CD8-positive, alpha-beta memory T cell (primary cell): Measurements from ENCODE around the gene INIP. TPM values are rescaled to one million over a fixed set of nuclear protein-coding genes. Genes with fewer than 3 reads are reported as not detected.
"Not testable (repeated sequence)": the region's sequence is repeated elsewhere in the genome, so short reads cannot be mapped to it uniquely, and the experiment has no call there.

Experiments
- CTCF ChIA-PET: fragments of 350-600 bp; sonication (Branson Sonifier 250); formaldehyde crosslinking; loops from one replicate; lab custom pipeline; 2021; ENCODE audit warnings: antibody characterized with exemption; lab: Charles Lee
- POLR2A ChIA-PET: fragments of 350-600 bp; sonication (Branson Sonifier 250); formaldehyde crosslinking; loops from one replicate; lab custom pipeline; 2021; ENCODE audit warnings: antibody characterized with exemption; lab: Charles Lee
- DNase-seq, 5 donors: peaks; one replicate each; pipeline versions ENCODE4 v3.0.0 to v3.0.0-alpha.2; 2020 to 2022; ENCODE audit warnings: mixed read lengths in 1 of 5
- H3K27ac ChIP-seq: one replicate; pipeline ENCODE4 v1.7.0; 2013; ENCODE audit warnings: low read depth, mild to moderate bottlenecking, low read length, moderate library complexity
- H3K27me3 ChIP-seq: 2 replicates; pipeline ENCODE4 v1.7.0; 2013; ENCODE audit warnings: low read length, mild to moderate bottlenecking; ENCODE audit not compliant: insufficient read depth, poor library complexity, severe bottlenecking
- H3K36me3 ChIP-seq: 2 replicates; pipeline ENCODE4 v1.7.0; 2013; ENCODE audit warnings: mild to moderate bottlenecking, low read length, moderate library complexity; ENCODE audit not compliant: insufficient read depth
- H3K4me1 ChIP-seq: 2 replicates; pipeline ENCODE4 v1.7.0; 2013; ENCODE audit warnings: mild to moderate bottlenecking, low read length, moderate library complexity; ENCODE audit not compliant: insufficient read depth
- H3K4me3 ChIP-seq: 2 replicates; pipeline ENCODE4 v1.7.0; 2013; ENCODE audit warnings: mild to moderate bottlenecking, low read length
- H3K9me3 ChIP-seq: 2 replicates; pipeline ENCODE4 v1.7.0; 2013; ENCODE audit warnings: mild to moderate bottlenecking, low read length
- H3K27ac Mint-ChIP-seq, 8 donors: one replicate each; pipeline ENCODE4 v1.8.0; 2020 to 2021; ENCODE audit warnings: mixed read lengths in 8 of 8, mild to moderate bottlenecking in 6 of 8, inconsistent platforms in 3 of 8, moderate library complexity in 3 of 8
- H3K27me3 Mint-ChIP-seq, 2 donors: one replicate each; pipeline ENCODE4 v1.8.0; 2020 to 2021; ENCODE audit warnings: mixed read lengths in 2 of 2, mild to moderate bottlenecking in 1 of 2, moderate library complexity in 1 of 2
- H3K36me3 Mint-ChIP-seq, 3 donors: one replicate each; pipeline ENCODE4 v1.8.0; 2020 to 2021; ENCODE audit warnings: mixed read lengths in 3 of 3, inconsistent platforms in 1 of 3, mild to moderate bottlenecking in 1 of 3
- H3K4me1 Mint-ChIP-seq, 3 donors: one replicate each; pipeline ENCODE4 v1.8.0; 2020 to 2021; ENCODE audit warnings: mixed read lengths in 3 of 3, inconsistent platforms in 1 of 3, mild to moderate bottlenecking in 1 of 3
- H3K4me3 Mint-ChIP-seq, 7 donors: one replicate each; pipeline ENCODE4 v1.8.0; 2020 to 2021; ENCODE audit warnings: mixed read lengths in 7 of 7, mild to moderate bottlenecking in 6 of 7, moderate library complexity in 4 of 7, inconsistent platforms in 2 of 7
- H3K9me3 Mint-ChIP-seq, 5 donors: one replicate each; pipeline ENCODE4 v1.8.0; 2020 to 2022; ENCODE audit warnings: mixed read lengths in 5 of 5, mild to moderate bottlenecking in 3 of 5, moderate library complexity in 2 of 5, inconsistent platforms in 1 of 5
- polyA plus RNA-seq: library from polyadenylated mRNA; unstranded; fragments of 300-500 nt; fragmentation: Illumina TruSeq; gene quantifications from one replicate; pipeline ENCODE4 v1.2.3, GENCODE V29; 2021
- total RNA-seq, 2 experiments: library from RNA; stranded (reverse); gene quantifications; one replicate each; pipeline ENCODE4 v1.2.3, GENCODE V29; 2021

INIP gene
- total and polyA plus RNA-seq, 3 experiments from 2014 or later, result 40.2 to 47.9 (median 44.9) TPM

DNA sequence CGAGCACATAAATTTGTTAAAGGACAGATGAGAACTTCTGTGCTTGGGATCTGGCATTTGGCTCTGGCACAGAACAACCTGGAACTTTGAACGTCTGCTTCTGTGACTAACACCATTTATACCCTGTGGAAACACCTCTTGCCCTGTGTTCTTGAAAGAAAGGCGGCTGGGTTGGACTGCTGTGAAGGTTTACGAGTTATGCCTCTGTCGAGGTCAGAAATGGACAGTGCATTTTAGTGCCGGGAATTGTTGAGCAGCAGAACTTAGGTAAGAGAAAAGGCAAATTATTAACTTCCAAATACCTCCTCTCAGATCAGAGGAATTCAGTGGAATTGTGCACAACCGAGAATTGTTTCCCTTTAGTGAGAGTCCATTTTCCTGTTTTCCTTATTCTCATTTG is 14.1 kb upstream of the INIP start:
- Mint-ChIP-seq H3K9me3 (no peaks in the 10 kb centered on the region), H3K36me3 (no peaks in the 10 kb centered on the region), H3K4me3 (no peak overlapping the region), H3K27ac (no peak overlapping the region), H3K4me1 (peaks cover 8 to 9% (median 8%) of the 10 kb centered on the region in 3 donors), H3K27me3 (no peaks in the 10 kb centered on the region)
- no peak for DNase-seq
- Histone ChIP-seq H3K9me3 (no peaks in the 10 kb centered on the region), H3K36me3 (no peaks in the 10 kb centered on the region), H3K4me3 (no peak overlapping the region), H3K27me3 (no peaks in the 10 kb centered on the region), H3K27ac (no peak overlapping the region), H3K4me1 (no peaks in the 10 kb centered on the region)
- POLR2A ChIA-PET, result no interaction called here
- CTCF ChIA-PET, result interaction anchor here (1.7 kb wide), 1 partner anchor 61 kb away, joined by 4 read pairs; no protein-coding TSS in a partner anchor

DNA sequence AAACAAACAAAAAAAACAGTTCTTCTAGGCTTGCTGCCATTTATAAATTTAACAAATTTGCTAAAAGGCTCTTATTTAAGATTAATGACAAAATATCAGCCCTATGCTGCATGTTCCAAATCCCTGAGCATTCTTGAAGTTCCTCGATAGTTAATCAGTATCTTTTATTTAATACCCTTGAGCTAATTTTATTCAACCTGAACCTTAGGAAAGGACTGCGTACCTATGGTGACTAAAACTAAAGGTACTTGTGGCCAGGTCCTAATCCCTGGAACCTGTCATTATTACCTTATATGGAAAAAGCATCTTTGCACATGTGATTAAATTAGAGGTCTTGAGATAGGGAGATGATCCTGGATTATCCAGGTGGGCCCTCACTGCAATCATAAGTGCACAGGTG is 10.5 kb upstream of the INIP start:
- no peaks in the 10 kb centered on the region for H3K4me1 Mint-ChIP-seq
- H3K27ac Mint-ChIP-seq, result no peak overlapping the region
- Histone ChIP-seq H3K9me3 (no peaks in the 10 kb centered on the region), H3K27me3 (no peaks in the 10 kb centered on the region), H3K4me3 (no peak overlapping the region), H3K27ac (no peak overlapping the region), H3K36me3 (no peaks in the 10 kb centered on the region), H3K4me1 (no peaks in the 10 kb centered on the region)
- H3K36me3 Mint-ChIP-seq, result no peaks in the 10 kb centered on the region
- no peak overlapping the region for H3K4me3 Mint-ChIP-seq
- no peak for DNase-seq
- H3K9me3 Mint-ChIP-seq, result no peaks in the 10 kb centered on the region
- CTCF ChIA-PET, result interaction anchor here (0.7 to 1.3 kb wide), 2 partner anchors 9 to 1837 kb away, joined by 3 to 5 read pairs; no protein-coding TSS in a partner anchor
- POLR2A ChIA-PET, result no interaction called here
- H3K27me3 Mint-ChIP-seq, result no peaks in the 10 kb centered on the region

DNA sequence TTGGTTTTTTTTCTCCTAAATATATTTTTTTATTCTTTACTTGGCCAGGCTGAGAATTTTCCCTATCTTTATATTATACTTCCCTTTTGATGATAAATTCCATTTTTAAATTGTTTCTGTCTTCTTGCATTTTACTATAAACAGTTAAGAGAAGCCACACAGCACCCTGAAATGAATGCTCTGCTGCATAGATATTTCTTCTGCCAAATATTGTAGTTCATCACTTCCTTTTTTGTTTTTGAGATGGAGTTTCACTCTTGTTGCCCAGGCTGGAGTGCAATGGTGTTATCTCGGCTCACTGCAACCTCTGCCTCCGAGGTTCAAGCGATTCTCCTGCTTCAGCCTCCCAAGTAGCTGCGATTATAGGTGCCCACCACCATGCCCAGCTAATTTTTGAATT is 8.5 kb upstream of the INIP start:
- no peaks in the 10 kb centered on the region for H3K36me3 ChIP-seq
- H3K4me1 ChIP-seq, result no peaks in the 10 kb centered on the region
- H3K36me3 Mint-ChIP-seq, result no peaks in the 10 kb centered on the region
- H3K27ac Mint-ChIP-seq, result peak overlapping the region in 1 of 8 donors; percentile 43
- no peak overlapping the region for H3K27ac ChIP-seq
- ChIA-PET CTCF (no interaction called here), POLR2A (no interaction called here)
- no peak for DNase-seq
- H3K27me3 ChIP-seq, result no peaks in the 10 kb centered on the region
- H3K4me1 Mint-ChIP-seq, result no peaks in the 10 kb centered on the region
- no peak overlapping the region for H3K4me3 ChIP-seq
- H3K9me3 Mint-ChIP-seq, result no peaks in the 10 kb centered on the region
- H3K4me3 Mint-ChIP-seq, result no peak overlapping the region
- no peaks in the 10 kb centered on the region for H3K9me3 ChIP-seq
- H3K27me3 Mint-ChIP-seq, result no peaks in the 10 kb centered on the region

DNA sequence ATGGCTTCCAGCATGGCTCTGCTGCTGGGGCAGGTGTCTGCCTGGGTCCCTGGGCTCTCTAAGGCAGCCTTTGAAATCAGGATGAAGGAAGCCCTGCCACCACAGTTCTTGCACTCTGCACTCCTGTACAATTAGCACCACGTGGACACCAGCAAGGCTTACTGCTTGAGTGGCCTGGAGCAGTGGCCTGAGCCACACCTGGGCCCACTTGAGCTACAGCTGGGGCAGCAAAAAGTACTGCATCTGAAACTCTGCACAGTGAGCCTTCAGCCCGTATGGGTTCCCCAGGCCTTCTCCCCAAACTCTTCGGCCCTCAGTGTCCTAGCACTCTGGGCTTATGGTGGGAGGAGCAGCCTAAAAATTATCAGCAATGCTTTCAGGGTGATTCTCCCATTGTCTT is 8.0 kb upstream of the INIP start:
- POLR2A ChIA-PET, result no interaction called here
- H3K36me3 Mint-ChIP-seq, result no peaks in the 10 kb centered on the region
- no peak for DNase-seq
- no peak overlapping the region for H3K27ac Mint-ChIP-seq
- Histone ChIP-seq H3K4me1 (no peaks in the 10 kb centered on the region), H3K27me3 (no peaks in the 10 kb centered on the region), H3K4me3 (no peak overlapping the region), H3K36me3 (no peaks in the 10 kb centered on the region), H3K27ac (no peak overlapping the region), H3K9me3 (no peaks in the 10 kb centered on the region)
- H3K27me3 Mint-ChIP-seq, result no peaks in the 10 kb centered on the region
- no peak overlapping the region for H3K4me3 Mint-ChIP-seq
- CTCF ChIA-PET, result no interaction called here
- H3K4me1 Mint-ChIP-seq, result no peaks in the 10 kb centered on the region
- H3K9me3 Mint-ChIP-seq, result no peaks in the 10 kb centered on the region

DNA sequence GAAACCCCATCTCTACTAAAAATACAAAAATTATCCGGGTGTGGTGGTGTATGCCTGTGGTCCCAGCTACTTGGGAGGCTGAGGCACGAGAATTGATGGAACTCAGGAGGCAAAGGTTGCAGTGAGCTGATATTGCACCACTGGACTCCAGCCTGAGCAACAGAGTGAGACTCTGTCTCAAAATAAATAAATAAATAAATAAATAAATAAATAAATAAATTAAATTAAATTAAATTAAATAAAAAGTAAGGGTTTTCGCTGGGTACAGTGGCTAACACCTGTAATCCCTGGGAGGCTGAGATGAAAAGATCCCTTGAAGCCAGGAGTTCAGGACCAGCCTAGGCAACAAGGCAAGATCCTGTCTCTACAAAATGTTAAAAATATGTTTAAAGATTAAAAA is 4.8 kb upstream of the INIP start:
- CTCF ChIA-PET, POLR2A ChIA-PET: not testable (repeated sequence)

DNA sequence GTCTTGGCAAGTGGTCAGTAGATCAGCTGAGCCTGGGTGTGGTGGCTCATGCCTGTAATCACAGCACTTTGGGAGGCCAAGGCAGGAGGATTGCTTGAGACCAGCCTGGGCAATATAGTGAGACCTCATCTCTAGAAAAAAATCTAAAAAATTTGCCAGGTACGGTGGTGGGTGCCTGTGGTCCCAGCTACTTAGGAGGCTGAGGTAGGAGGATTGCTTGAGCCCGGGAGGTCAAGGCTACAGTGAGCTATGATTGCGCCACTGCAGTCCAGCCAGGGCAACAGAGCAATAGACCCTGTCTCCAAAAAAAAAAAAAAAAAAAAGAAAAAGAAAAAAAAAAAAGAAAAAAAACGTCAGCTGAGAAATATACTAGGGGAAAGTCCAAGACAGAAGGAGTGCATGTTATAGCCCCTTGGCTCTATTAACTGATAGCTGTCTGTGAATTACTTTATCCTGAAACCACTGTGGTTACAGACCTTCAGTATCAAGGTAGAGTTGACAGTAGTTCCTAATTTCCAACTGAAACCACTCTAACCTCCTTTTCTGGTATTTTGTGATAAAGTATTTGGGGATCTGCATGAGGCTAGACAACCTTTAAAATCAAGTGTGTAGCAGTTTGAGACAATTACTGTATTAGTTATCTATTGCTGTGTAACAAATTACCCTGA is 2.3 kb upstream of the INIP start:
- H3K27me3 ChIP-seq, result no peaks in the 10 kb centered on the region
- DNase-seq, result no peak
- no peaks in the 10 kb centered on the region for H3K9me3 Mint-ChIP-seq
- peak overlapping the region in 2 of 8 donors; percentile 23 to 91 for H3K27ac Mint-ChIP-seq
- H3K27me3 Mint-ChIP-seq, result no peaks in the 10 kb centered on the region
- H3K36me3 Mint-ChIP-seq, result peaks cover 0 to 9% (median 0%) of the 10 kb centered on the region in 3 donors
- H3K4me3 ChIP-seq, result no peak overlapping the region
- peaks cover 13% of the 10 kb centered on the region for H3K4me1 ChIP-seq
- POLR2A ChIA-PET, result interaction anchor here (0.6 kb wide), 2 partner anchors 455 to 690 kb away, joined by 3 to 6 read pairs; partner anchors contain the start of genes C9orf43 and POLE3
- no peak overlapping the region for H3K27ac ChIP-seq
- no peaks in the 10 kb centered on the region for H3K9me3 ChIP-seq
- no peak overlapping the region for H3K4me3 Mint-ChIP-seq
- H3K4me1 Mint-ChIP-seq, result peaks cover 14 to 26% (median 16%) of the 10 kb centered on the region in 3 donors
- no peaks in the 10 kb centered on the region for H3K36me3 ChIP-seq
- CTCF ChIA-PET, result interaction anchor here (0.7 to 1.5 kb wide), 4 partner anchors 8 to 277 kb away, joined by 3 to 5 read pairs (median 3); no protein-coding TSS in a partner anchor

More for the DNA sequence above, 4.8 kb upstream of the INIP start:
- H3K4me1 Mint-ChIP-seq, H3K4me3 ChIP-seq, H3K36me3 Mint-ChIP-seq, H3K9me3 ChIP-seq, H3K27me3 Mint-ChIP-seq, H3K27ac ChIP-seq, H3K4me1 ChIP-seq, H3K27ac Mint-ChIP-seq, DNase-seq, H3K36me3 ChIP-seq, H3K4me3 Mint-ChIP-seq, H3K27me3 ChIP-seq, H3K9me3 Mint-ChIP-seq: not testable (repeated sequence)

DNA sequence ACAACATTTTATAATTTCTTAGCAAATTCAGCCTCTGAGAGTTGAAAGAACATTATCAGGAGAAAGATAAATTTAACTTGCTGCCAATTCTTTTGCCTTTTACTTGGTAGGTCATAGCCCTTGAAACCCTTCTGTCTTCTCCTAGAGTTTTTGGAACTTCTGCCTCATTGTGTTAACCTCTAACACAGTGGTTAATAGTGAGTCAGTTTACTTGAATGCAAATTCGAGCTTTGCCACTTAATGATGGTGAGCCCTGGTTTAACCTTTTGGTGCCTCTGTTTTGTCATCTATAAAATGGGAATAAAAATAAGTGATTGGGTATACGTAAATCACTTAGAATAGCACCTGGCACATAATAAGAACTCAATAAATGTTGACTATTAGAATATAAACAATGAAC is 1.8 kb upstream of the INIP start:
- Mint-ChIP-seq H3K4me1 (peaks cover 14 to 26% (median 16%) of the 10 kb centered on the region in 3 donors), H3K36me3 (peaks cover 0 to 10% (median 0%) of the 10 kb centered on the region in 3 donors), H3K4me3 (peak overlapping the region in 1 of 7 donors; percentile 38), H3K27ac (peak overlapping the region in 5 of 8 donors; percentile 5 to 91 (median 53)), H3K27me3 (no peaks in the 10 kb centered on the region), H3K9me3 (no peaks in the 10 kb centered on the region)
- Histone ChIP-seq H3K36me3 (no peaks in the 10 kb centered on the region), H3K9me3 (no peaks in the 10 kb centered on the region), H3K27ac (no peak overlapping the region), H3K27me3 (no peaks in the 10 kb centered on the region), H3K4me1 (peaks cover 13% of the 10 kb centered on the region), H3K4me3 (no peak overlapping the region)
- POLR2A ChIA-PET, result interaction anchor here (0.6 to 1.4 kb wide), 3 partner anchors 24 to 455 kb away, joined by 4 to 6 read pairs (median 4); partner anchors contain the start of gene SNX30
- DNase-seq, result no peak
- CTCF ChIA-PET, result interaction anchor here (0.7 to 3.5 kb wide), 3 partner anchors 9 to 73 kb away, joined by 3 to 22 read pairs (median 5); no protein-coding TSS in a partner anchor

DNA sequence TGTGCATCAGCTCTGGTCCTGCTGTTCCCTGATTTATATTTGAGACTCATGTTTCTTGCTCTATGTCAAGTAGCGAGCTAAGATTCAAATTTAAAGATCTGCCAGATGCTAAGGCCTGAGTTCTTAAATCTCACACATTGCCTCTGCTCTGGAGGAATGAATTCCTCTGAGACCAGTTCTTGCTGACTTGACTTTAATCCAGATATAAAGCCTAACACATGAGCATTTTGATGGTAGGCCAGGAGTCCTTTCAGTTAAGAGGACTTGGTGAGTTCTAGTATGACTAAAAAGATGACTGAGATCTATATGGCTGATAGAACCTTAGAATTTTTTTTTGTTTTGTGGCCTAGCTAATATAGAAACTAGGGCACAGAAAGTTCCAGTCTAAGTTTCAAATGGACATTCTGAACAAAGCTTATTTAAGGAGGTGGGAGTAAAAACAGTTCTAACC is 1.3 kb upstream of the INIP start:
- H3K36me3 Mint-ChIP-seq, result peaks cover 0 to 11% (median 0%) of the 10 kb centered on the region in 3 donors
- no peaks in the 10 kb centered on the region for H3K27me3 Mint-ChIP-seq
- no peak for DNase-seq
- no peak overlapping the region for H3K4me3 ChIP-seq
- peak overlapping the region in 4 of 8 donors; percentile 5 to 91 (median 64) for H3K27ac Mint-ChIP-seq
- H3K9me3 ChIP-seq, result no peaks in the 10 kb centered on the region
- no peaks in the 10 kb centered on the region for H3K36me3 ChIP-seq
- no peaks in the 10 kb centered on the region for H3K9me3 Mint-ChIP-seq
- H3K4me1 ChIP-seq, result peaks cover 13% of the 10 kb centered on the region
- ChIA-PET POLR2A (interaction anchor here (0.6 to 1.4 kb wide), 3 partner anchors 25 to 44 kb away, joined by 4 read pairs; partner anchors contain the start of gene SNX30), CTCF (interaction anchor here (0.7 to 3.5 kb wide), 5 partner anchors 9 to 73 kb away, joined by 3 to 22 read pairs (median 7); partner anchors contain the start of gene SNX30)
- peak overlapping the region in 1 of 7 donors; percentile 89 for H3K4me3 Mint-ChIP-seq
- peaks cover 16 to 30% (median 20%) of the 10 kb centered on the region in 3 donors for H3K4me1 Mint-ChIP-seq
- H3K27ac ChIP-seq, result no peak overlapping the region
- no peaks in the 10 kb centered on the region for H3K27me3 ChIP-seq
